GM19035 (cell line): Measurements from ENCODE around the gene NECTIN3.

Source experiments
- ATAC-seq: cut with Tn5 transposase; IDR thresholded peaks from one replicate; pipeline ENCODE4 v1.9.1; 2021; ENCODE audit not compliant: unreplicated experiment

NECTIN3 gene

GRCh38 chr3:111071257-111072030, at the start of gene NECTIN3:
Gene NECTIN3 (plus strand): TSS chr3:111071816. CDS start chr3:111072018, 202 bp downstream.
- peak; percentile 85 for ATAC-seq

- ATAC-seq, result no peak
Observed at GRCh38 chr3:111027868-111028267, 43.7 kb upstream of the NECTIN3 start.

GRCh38 chr3:111031538-111031937, 40.1 kb upstream of the NECTIN3 start:
- ATAC-seq, result no peak

GRCh38 chr3:111032677-111033076, 38.9 kb upstream of the NECTIN3 start:
- no peak for ATAC-seq

GRCh38 chr3:111033470-111034050, 38.1 kb upstream of the NECTIN3 start:
- ATAC-seq, result no peak

GRCh38 chr3:111035316-111035715, 36.3 kb upstream of the NECTIN3 start:
- peak; percentile 19 for ATAC-seq

GRCh38 chr3:111035902-111036301, 35.7 kb upstream of the NECTIN3 start:
- ATAC-seq, result peak; percentile 62

- no peak for ATAC-seq
Observed at GRCh38 chr3:111040959-111041358, 30.7 kb upstream of the NECTIN3 start.

GRCh38 chr3:111045564-111045963, 26.1 kb upstream of the NECTIN3 start:
- ATAC-seq, result no peak

GRCh38 chr3:111047042-111047441, 24.6 kb upstream of the NECTIN3 start:
- no peak for ATAC-seq

- ATAC-seq, result no peak
Observed at GRCh38 chr3:111047812-111048435, 23.7 kb upstream of the NECTIN3 start.

GRCh38 chr3:111051354-111051753, 20.3 kb upstream of the NECTIN3 start:
- no peak for ATAC-seq

- no peak for ATAC-seq
Observed at GRCh38 chr3:111068574-111068973, 3.0 kb upstream of the NECTIN3 start.

GRCh38 chr3:111069974-111070771, 1.4 kb upstream of the NECTIN3 start:
- ATAC-seq, result no peak

GRCh38 chr3:111070772-111071256, 802 bp upstream of the NECTIN3 start:
- peak; percentile 13 for ATAC-seq

GRCh38 chr3:111072031-111072921, 660 bp downstream of the NECTIN3 start:
- no peak for ATAC-seq

- ATAC-seq, result no peak
Observed at GRCh38 chr3:111073218-111073617, 1.6 kb downstream of the NECTIN3 start.

- no peak for ATAC-seq
Observed at GRCh38 chr3:111076732-111077131, 5.1 kb downstream of the NECTIN3 start.

GRCh38 chr3:111077369-111077768, 5.8 kb downstream of the NECTIN3 start:
- ATAC-seq, result no peak

- no peak for ATAC-seq
Observed at GRCh38 chr3:111080413-111080812, 8.8 kb downstream of the NECTIN3 start.
